MCF 10A (cell line): ENCODE data around the gene HMMR. TPM values are rescaled to one million over a fixed set of nuclear protein-coding genes. Genes with fewer than 3 reads are reported as not detected.

Experiments used
- BruUV-seq: library from RNA; stranded (reverse); fragments of 400-500 nt; replicated peaks from 2 replicates; lab custom pipeline; 2021; lab: Mats Ljungman, UMichigan
- CTCF ChIA-PET: fragments of 300-600 bp; sonication (Branson Sonifier 250); formaldehyde crosslinking; extraction: SDS; loops from one replicate; lab custom pipeline; 2021; ENCODE audit warnings: antibody characterized with exemption, inconsistent platforms; lab: Yijun Ruan, JAX
- POLR2A ChIA-PET: fragments of 300-600, 350-650 bp; sonication (Branson Sonifier 250); formaldehyde crosslinking; extraction: SDS; loops from one replicate; lab custom pipeline; 2020; ENCODE audit warnings: antibody characterized with exemption, inconsistent platforms; lab: Yijun Ruan, JAX
- DNase-seq: peaks from one replicate; pipeline ENCODE4 v3.0.0-alpha.2; 2018; ENCODE audit not compliant: unreplicated experiment
- H3K27ac Mint-ChIP-seq: one replicate; pipeline ENCODE4 v1.8.0; 2022; ENCODE audit warnings: mild to moderate bottlenecking, low read depth, mixed read lengths; ENCODE audit not compliant: unreplicated experiment
- H3K27me3 Mint-ChIP-seq: one replicate; pipeline ENCODE4 v1.8.0; 2022; ENCODE audit warnings: mixed read lengths; ENCODE audit not compliant: insufficient read depth, unreplicated experiment
- H3K36me3 Mint-ChIP-seq: one replicate; pipeline ENCODE4 v1.8.0; 2022; ENCODE audit warnings: mild to moderate bottlenecking, moderate library complexity, mixed read lengths; ENCODE audit not compliant: insufficient read depth, unreplicated experiment
- H3K4me1 Mint-ChIP-seq: one replicate; pipeline ENCODE4 v1.8.0; 2022; ENCODE audit warnings: mixed read lengths; ENCODE audit not compliant: insufficient read depth, unreplicated experiment
- H3K4me3 Mint-ChIP-seq: one replicate; pipeline ENCODE4 v1.8.0; 2022; ENCODE audit warnings: mild to moderate bottlenecking, moderate library complexity, mixed read lengths; ENCODE audit not compliant: unreplicated experiment
- H3K9me3 Mint-ChIP-seq: one replicate; pipeline ENCODE4 v1.8.0; 2022; ENCODE audit warnings: mixed read lengths; ENCODE audit not compliant: unreplicated experiment
- CTCF ChIP-seq: fragments of 200-600 bp; IDR thresholded peaks from one replicate; pipeline ENCODE4 v1.8.0; 2022; ENCODE audit warnings: antibody characterized with exemption, mild to moderate bottlenecking; ENCODE audit not compliant: unreplicated experiment
- intact Hi-C: fragments of 100-400 bp; cut with micrococcal nuclease; formaldehyde crosslinking; loops from 2 replicates; pipeline ENCODE4 v1.14.1; 2022
- total RNA-seq: library from RNA; stranded (reverse); gene quantifications from 2 replicates; pipeline ENCODE4 v1.2.3, GENCODE V29; 2022

HMMR gene
- total RNA-seq, 1 experiment from 2014 or later, result 43.5 TPM

- Mint-ChIP-seq H3K4me3 (peak within 1 kb of the TSS; percentile 83), H3K27ac (peak within 1 kb of the TSS; percentile 99), H3K36me3 (peaks cover 50% of the 10 kb centered on the region), H3K27me3 (no peaks in the 10 kb centered on the region), H3K9me3 (no peaks in the 10 kb centered on the region), H3K4me1 (peaks cover 48% of the 10 kb centered on the region)
- ChIA-PET POLR2A (interaction anchor here (0.7 to 11.4 kb wide), 14 partner anchors 11 to 1714 kb away, joined by 3 to 392 read pairs (median 10); partner anchors contain the start of genes CCNG1 and MAT2B), CTCF (interaction anchor here (0.7 to 7.3 kb wide), 12 partner anchors 9 to 1102 kb away, joined by 3 to 69 read pairs (median 8); partner anchors contain the start of genes CCNG1 and MAT2B)
- no TSS peak for BruUV-seq
- DNase-seq, result peak; percentile 100
- intact Hi-C loops, result no loop called here
- TF ChIP-seq CTCF, result peak; percentile 13
Observed at GRCh38 chr5:163459819-163460561, 442 bp upstream of the HMMR start, which contains the start of gene NUDCD2. TSS of gene NUDCD2 (minus strand) at chr5:163460102. CDS start at chr5:163460050, 52 bp downstream.

GRCh38 chr5:163463063-163463435 lies 2.6 kb downstream of the HMMR start:
- peaks cover 29% of the 10 kb centered on the region for H3K4me1 Mint-ChIP-seq
- H3K9me3 Mint-ChIP-seq, result no peaks in the 10 kb centered on the region
- BruUV-seq, result no TSS peak
- intact Hi-C loops, result no loop called here
- peak overlapping the region; percentile 99 for H3K27ac Mint-ChIP-seq
- no peaks in the 10 kb centered on the region for H3K27me3 Mint-ChIP-seq
- peaks cover 31% of the 10 kb centered on the region for H3K36me3 Mint-ChIP-seq
- H3K4me3 Mint-ChIP-seq, result peak overlapping the region; percentile 83
- CTCF ChIA-PET, result interaction anchor here (0.6 to 7.3 kb wide), 2 partner anchors 10 to 916 kb away, joined by 3 to 69 read pairs; no protein-coding TSS in a partner anchor
- POLR2A ChIA-PET, result interaction anchor here (0.6 to 11.4 kb wide), 5 partner anchors 13 to 1655 kb away, joined by 3 to 392 read pairs (median 305); partner anchors contain the start of genes CCNG1 and MAT2B
- TF ChIP-seq CTCF, result no peak
- no peak for DNase-seq

GRCh38 chr5:163467682-163468081 lies 7.2 kb downstream of the HMMR start:
- TF ChIP-seq CTCF, result no peak
- peaks cover 23% of the 10 kb centered on the region for H3K4me1 Mint-ChIP-seq
- CTCF ChIA-PET, result interaction anchor here (1.1 to 3.2 kb wide), 4 partner anchors 8 to 41 kb away, joined by 3 to 16 read pairs (median 13); partner anchors contain the start of genes HMMR and NUDCD2
- POLR2A ChIA-PET, result interaction anchor here (0.8 to 18.0 kb wide), 10 partner anchors 8 to 41 kb away, joined by 3 to 284 read pairs (median 6); partner anchors contain the start of genes CCNG1, HMMR, MAT2B and NUDCD2
- H3K27me3 Mint-ChIP-seq, result no peaks in the 10 kb centered on the region
- H3K36me3 Mint-ChIP-seq, result peaks cover 16% of the 10 kb centered on the region
- no TSS peak for BruUV-seq
- H3K27ac Mint-ChIP-seq, result peak overlapping the region; percentile 84
- no peak for DNase-seq
- no peak overlapping the region for H3K4me3 Mint-ChIP-seq
- no peaks in the 10 kb centered on the region for H3K9me3 Mint-ChIP-seq
- intact Hi-C loops, result no loop called here
